Colonic mucosa (tissue), 4 donors: ENCODE results near the gene ZNF280A. TPM values are rescaled to one million over a fixed set of nuclear protein-coding genes. Genes with fewer than 3 reads are reported as not detected.

Experiments used
- DNase-seq: peaks from one replicate; pipeline ENCODE4 v3.0.0-alpha.2; 2020
- H3K27ac ChIP-seq: fragments of 200-600 bp; one replicate; pipeline ENCODE4 v1.8.0; 2021
- H3K27me3 ChIP-seq: fragments of 200-600 bp; one replicate; pipeline ENCODE4 v1.8.0; 2021
- H3K36me3 ChIP-seq: fragments of 200-600 bp; one replicate; pipeline ENCODE4 v1.8.0; 2021
- H3K4me1 ChIP-seq: fragments of 200-600 bp; one replicate; pipeline ENCODE4 v1.8.0; 2021; ENCODE audit warnings: mild to moderate bottlenecking
- H3K4me3 ChIP-seq: fragments of 200-600 bp; one replicate; pipeline ENCODE4 v1.8.0; 2021
- H3K9ac ChIP-seq, 2 donors: one replicate each; pipeline ENCODE4 v1.7.0; 2013; ENCODE audit warnings: control low read depth in 2 of 2, low read depth in 2 of 2, low read length in 2 of 2
- H3K9me3 ChIP-seq: fragments of 200-600 bp; one replicate; pipeline ENCODE4 v1.8.0; 2021
- intact Hi-C: fragments of 100-400 bp; cut with DNase I; formaldehyde crosslinking; loops from one replicate; pipeline ENCODE4 v1.14.1; 2022
- total RNA-seq, 2 donors: library from RNA; stranded (reverse); fragmentation: NEBNext Ultra II Directional in 1 of 2; extraction: Animal tissue kit (Norgen Biotek cat#: 25700) in 1 of 2; gene quantifications; one replicate each; pipeline ENCODE4 v1.2.1, GENCODE V29; 2021
- TF ChIP-seq, protein P1 (sequence below): fragments of 200-600 bp; IDR thresholded peaks from one replicate; pipeline ENCODE4 v1.8.0; 2022; ENCODE audit warnings: antibody characterized with exemption, mild to moderate bottlenecking
- donor health status: healthy.
- donor health status: DM: no; HTN: no; CAD: no.
- donor health status: DM: no; HTN: no; CAD: no.

The ZNF280A gene
- total RNA-seq, 2 donors from 2014 or later: not detected

DNA sequence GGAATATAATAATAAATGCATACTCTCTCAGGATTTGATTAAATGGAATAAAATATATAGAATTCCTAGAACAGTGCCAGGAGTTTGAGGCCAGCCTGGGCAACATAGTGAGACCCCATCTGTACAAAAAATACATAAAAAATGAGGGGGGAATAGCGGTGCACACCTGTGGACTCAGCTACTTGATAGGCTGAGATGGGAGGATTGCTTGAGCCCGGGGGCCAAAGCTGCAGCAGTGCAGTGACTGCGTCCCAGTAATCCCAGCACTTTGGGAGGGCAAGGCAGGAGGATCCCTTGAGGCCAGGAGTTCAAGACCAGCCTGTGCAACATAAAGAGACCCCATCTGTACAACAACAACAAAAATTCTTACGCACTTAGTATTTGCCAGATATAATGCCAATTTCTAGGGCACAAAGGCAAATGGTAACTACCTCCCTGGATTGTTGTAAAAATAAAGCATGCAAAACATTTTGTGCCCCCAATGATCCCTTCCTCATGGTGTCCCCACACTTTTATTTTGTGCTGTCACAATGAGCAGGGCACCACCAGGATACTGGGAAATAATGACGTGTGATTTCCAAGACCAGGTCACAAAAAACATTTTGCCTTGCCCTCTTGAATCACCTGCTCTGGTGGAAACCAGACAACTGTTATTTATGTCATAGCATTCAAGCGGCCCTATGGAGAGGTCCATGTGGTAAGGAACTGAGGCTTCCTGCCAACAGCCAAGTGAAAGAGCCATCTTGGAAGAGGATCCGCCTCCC lies 18.3 kb upstream of the ZNF280A start:
- no peaks in the 10 kb centered on the region for H3K4me1 ChIP-seq
- no peaks in the 10 kb centered on the region for H3K27me3 ChIP-seq
- H3K27ac ChIP-seq: no peak overlapping the region
- intact Hi-C loops: no loop called here
- no peaks in the 10 kb centered on the region for H3K36me3 ChIP-seq
- no peak overlapping the region for H3K4me3 ChIP-seq
- TF ChIP-seq, protein P1, sequence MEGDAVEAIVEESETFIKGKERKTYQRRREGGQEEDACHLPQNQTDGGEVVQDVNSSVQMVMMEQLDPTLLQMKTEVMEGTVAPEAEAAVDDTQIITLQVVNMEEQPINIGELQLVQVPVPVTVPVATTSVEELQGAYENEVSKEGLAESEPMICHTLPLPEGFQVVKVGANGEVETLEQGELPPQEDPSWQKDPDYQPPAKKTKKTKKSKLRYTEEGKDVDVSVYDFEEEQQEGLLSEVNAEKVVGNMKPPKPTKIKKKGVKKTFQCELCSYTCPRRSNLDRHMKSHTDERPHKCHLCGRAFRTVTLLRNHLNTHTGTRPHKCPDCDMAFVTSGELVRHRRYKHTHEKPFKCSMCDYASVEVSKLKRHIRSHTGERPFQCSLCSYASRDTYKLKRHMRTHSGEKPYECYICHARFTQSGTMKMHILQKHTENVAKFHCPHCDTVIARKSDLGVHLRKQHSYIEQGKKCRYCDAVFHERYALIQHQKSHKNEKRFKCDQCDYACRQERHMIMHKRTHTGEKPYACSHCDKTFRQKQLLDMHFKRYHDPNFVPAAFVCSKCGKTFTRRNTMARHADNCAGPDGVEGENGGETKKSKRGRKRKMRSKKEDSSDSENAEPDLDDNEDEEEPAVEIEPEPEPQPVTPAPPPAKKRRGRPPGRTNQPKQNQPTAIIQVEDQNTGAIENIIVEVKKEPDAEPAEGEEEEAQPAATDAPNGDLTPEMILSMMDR: no peak
- no peak for DNase-seq
- H3K9me3 ChIP-seq: no peaks in the 10 kb centered on the region
- H3K9ac ChIP-seq: no peak overlapping the region

DNA sequence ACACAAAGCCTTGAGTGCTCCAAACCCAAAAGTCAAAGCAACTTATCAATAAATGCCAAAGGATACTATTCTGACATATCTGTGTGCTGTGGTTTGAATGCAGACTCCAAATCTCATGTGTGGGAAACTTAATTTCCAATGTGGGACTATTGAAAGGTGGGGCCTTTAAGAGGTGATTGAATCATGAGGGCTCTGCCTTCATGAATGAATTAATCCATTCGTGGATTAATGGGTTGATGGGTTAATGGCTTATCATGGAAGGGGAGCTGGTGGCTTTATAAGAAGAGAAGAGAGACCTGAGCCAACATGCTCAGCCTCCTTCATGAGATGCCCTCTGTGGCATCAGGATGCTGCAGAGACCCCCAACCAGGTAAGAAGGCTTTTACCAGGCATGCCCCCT lies 16.8 kb upstream of the ZNF280A start:
- Histone ChIP-seq H3K4me1 (no peaks in the 10 kb centered on the region), H3K4me3 (no peak overlapping the region), H3K9ac (no peak overlapping the region), H3K9me3 (no peaks in the 10 kb centered on the region), H3K27ac (no peak overlapping the region), H3K27me3 (no peaks in the 10 kb centered on the region), H3K36me3 (no peaks in the 10 kb centered on the region)
- TF ChIP-seq, protein P1: no peak
- no peak for DNase-seq
- intact Hi-C loops: no loop called here

DNA sequence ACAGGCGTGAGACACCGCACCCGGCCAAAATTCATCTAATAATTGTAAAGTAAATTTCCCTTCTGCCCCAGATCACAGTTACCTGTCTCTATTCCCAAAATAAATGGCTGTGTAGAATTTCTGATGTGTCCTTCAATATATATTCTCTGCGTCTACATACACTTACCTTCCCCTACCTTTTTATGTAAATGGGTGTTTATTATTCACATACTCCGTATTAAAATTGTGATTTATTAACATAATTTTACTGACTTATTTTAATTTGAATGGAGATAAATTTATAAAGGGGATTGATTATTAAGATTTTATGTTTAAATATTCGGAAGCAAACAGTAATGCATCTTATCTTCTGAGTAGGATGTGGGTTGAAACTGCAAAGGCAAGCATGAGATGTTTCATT lies 16.4 kb upstream of the ZNF280A start:
- intact Hi-C loops: no loop called here
- Histone ChIP-seq H3K4me1 (no peaks in the 10 kb centered on the region), H3K27me3 (no peaks in the 10 kb centered on the region), H3K9ac (no peak overlapping the region), H3K27ac (no peak overlapping the region), H3K36me3 (no peaks in the 10 kb centered on the region), H3K9me3 (no peaks in the 10 kb centered on the region), H3K4me3 (no peak overlapping the region)
- TF ChIP-seq, protein P1: no peak
- no peak for DNase-seq

DNA sequence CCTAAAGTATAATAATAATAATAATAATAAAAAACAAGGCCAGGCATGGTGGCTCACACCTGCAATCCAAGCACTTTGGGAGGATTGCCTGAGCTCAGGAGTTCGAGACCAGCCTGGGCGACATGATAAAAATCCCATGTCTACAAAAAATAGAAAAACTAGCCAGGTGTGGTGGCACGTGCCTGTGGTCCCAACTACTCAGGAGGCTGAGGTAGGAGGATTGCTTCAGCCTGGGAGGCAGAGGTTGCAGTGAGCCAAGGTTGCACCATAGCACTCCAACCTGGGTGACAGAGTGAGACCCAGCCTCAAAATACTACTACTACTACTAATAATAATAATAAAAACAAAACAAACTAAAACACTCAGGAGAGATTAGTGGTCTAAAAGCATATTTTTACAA lies 15.6 kb upstream of the ZNF280A start:
- Histone ChIP-seq H3K27me3 (no peaks in the 10 kb centered on the region), H3K9ac (no peak overlapping the region), H3K9me3 (no peaks in the 10 kb centered on the region), H3K36me3 (no peaks in the 10 kb centered on the region), H3K27ac (no peak overlapping the region), H3K4me1 (no peaks in the 10 kb centered on the region), H3K4me3 (no peak overlapping the region)
- intact Hi-C loops: no loop called here
- TF ChIP-seq, protein P1: no peak
- DNase-seq: no peak

DNA sequence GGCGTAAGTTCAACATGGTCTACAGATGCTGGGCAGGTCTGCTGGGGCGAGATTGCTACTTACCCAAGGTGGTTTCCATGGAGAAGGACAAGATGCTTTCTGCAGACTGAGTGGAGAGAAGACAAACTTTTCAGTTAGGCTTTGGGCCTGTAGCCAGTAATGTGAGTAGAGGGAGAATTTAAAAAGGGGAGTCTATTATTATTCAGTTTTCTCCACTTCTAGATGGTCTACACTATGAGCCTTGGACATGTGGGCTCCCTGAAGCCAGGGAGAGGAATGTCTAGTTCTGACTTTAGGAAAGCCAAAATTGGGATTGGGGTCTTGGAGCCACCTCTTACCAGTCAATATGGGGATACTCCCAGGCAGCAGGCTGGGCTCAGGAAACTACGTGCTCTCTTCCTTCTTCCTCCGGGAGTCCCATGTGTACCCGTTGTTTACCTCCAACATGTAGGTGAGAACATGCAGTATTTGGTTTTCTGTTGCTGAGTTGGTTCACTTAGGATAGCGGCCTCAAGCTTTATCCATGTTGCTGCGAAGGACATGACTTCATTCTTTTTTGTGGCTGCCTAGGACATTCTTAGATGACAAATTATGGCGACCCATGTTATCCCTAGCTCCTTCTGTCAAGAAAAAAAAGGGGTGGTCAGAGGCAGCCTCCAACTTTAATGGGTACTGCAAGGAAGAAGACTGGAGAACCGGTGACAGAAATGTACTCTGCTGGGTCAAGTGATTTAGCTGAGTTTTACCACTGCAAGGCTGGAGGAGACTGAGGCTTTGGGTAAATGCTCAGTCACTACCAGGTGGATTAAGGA lies 14.7 kb upstream of the ZNF280A start:
- TF ChIP-seq, protein P1: no peak
- no peaks in the 10 kb centered on the region for H3K9me3 ChIP-seq
- no peak overlapping the region for H3K4me3 ChIP-seq
- no peak for DNase-seq
- H3K9ac ChIP-seq: no peak overlapping the region
- H3K27ac ChIP-seq: no peak overlapping the region
- no peaks in the 10 kb centered on the region for H3K4me1 ChIP-seq
- intact Hi-C loops: no loop called here
- no peaks in the 10 kb centered on the region for H3K27me3 ChIP-seq
- H3K36me3 ChIP-seq: no peaks in the 10 kb centered on the region
